Measurements from ENCODE around the gene FAM168A. TPM values are rescaled to one million over a fixed set of nuclear protein-coding genes. Genes with fewer than 3 reads are reported as not detected.

The FAM168A gene
- total and polyA plus RNA-seq, 2 of the 8 experiments (the other 6 are each of a cell fraction or from before 2014, with no cell fraction given) = 17.1 to 21.6 TPM

GRCh38 chr11:73430326-73430725 is 167.6 kb downstream of the FAM168A start:
- no peaks in the 10 kb centered on the region for H3K36me3 ChIP-seq (ENCODE audit: control insufficient read depth in 2 of 4, insufficient read depth in 4 of 4, low read length in 3 of 4)
- H3K4me1 ChIP-seq (replicated peaks in 1 of 4; ENCODE audit: control insufficient read depth in 3 of 4, insufficient read depth in 4 of 4, low read length in 3 of 4) = no peaks in the 10 kb centered on the region
- TF ChIP-seq NRF1 (IDR thresholded peaks at IDR 0.05; ENCODE audit: low read depth, low read length) = no peak
- no peak for TF ChIP-seq KDM1A (IDR thresholded peaks at IDR 0.05; ENCODE audit: borderline replicate concordance, low read length)
- no peak for TF ChIP-seq RXRA (IDR thresholded peaks at IDR 0.05; ENCODE audit: insufficient read depth, low read depth, low read length)
- TF ChIP-seq GABPA (IDR thresholded peaks at IDR 0.05; ENCODE audit: borderline replicate concordance, insufficient read depth, low read length) = no peak
- TF ChIP-seq CBX8 (IDR thresholded peaks at IDR 0.05; ENCODE audit: borderline replicate concordance, low read depth, low read length) = no peak
- TF ChIP-seq JUND (IDR thresholded peaks at IDR 0.05; ENCODE audit: low read length) = no peak
- H4K8ac ChIP-seq (ENCODE audit: extremely low read depth, insufficient read depth, low read length) = no peak overlapping the region
- DNase-seq (ENCODE audit: low read depth in 1 of 2, low spot score in 2 of 2) (no peak), FAIRE-seq (no peak)
- no peak overlapping the region for H2BK120ac ChIP-seq (replicated peaks; ENCODE audit: low read depth, low read length)
- H4K5ac ChIP-seq (ENCODE audit: insufficient read length, low read depth, low read length) = no peak overlapping the region
- no peaks in the 10 kb centered on the region for H3K27me3 ChIP-seq (replicated peaks in 1 of 4; ENCODE audit: control insufficient read depth in 3 of 4, extremely low read depth in 1 of 4, insufficient read depth in 3 of 4, low read length in 3 of 4)
- no peaks in the 10 kb centered on the region for H3K9me3 ChIP-seq (ENCODE audit: insufficient read depth in 2 of 2, low read depth in 1 of 2, low read length in 1 of 2)
- H3K9ac ChIP-seq (replicated peaks in 1 of 4; ENCODE audit: extremely low read depth in 1 of 4, low read depth in 3 of 4, low read length in 3 of 4) = no peak overlapping the region
- no peak overlapping the region for H3K14ac ChIP-seq (ENCODE audit: insufficient read length)
- no peak overlapping the region for H3K4me2 ChIP-seq (ENCODE audit: insufficient read depth in 1 of 2, low read depth in 2 of 2, low read length in 2 of 2)
- no peak overlapping the region for H2BK12ac ChIP-seq (ENCODE audit: low read depth, low read length)
- WGBS, 2 experiments (ENCODE audit: extremely low coverage in 1 of 2, insufficient coverage in 1 of 2, insufficient read length in 1 of 2, insufficient replicate concordance in 2 of 2, low coverage in 1 of 2, low lambda C conversion rate in 2 of 2, missing lambda C conversion rate in 1 of 2) = 88% methylated on average over 4 of the region's 4 CpGs; no CpG with 5 or more reads in 1 of the 2 experiments
- no peak overlapping the region for H2BK20ac ChIP-seq (ENCODE audit: low read length)
- H3K79me1 ChIP-seq (ENCODE audit: low read depth, low read length) = no peaks in the 10 kb centered on the region
- H3K4ac ChIP-seq (replicated peaks; ENCODE audit: insufficient read length, low read depth, low read length) = no peak overlapping the region
- no peak overlapping the region for H2BK5ac ChIP-seq (ENCODE audit: low read depth, low read length)
- H3K23me2 ChIP-seq (ENCODE audit: low read depth, low read length) = no peaks in the 10 kb centered on the region
- H2BK15ac ChIP-seq (ENCODE audit: low read length) = no peak overlapping the region
- no peak overlapping the region for H4K91ac ChIP-seq (replicated peaks; ENCODE audit: insufficient read length, low read length)
- no peak overlapping the region for H3K27ac ChIP-seq (ENCODE audit: low read depth, low read length)
- no peak overlapping the region for H2AFZ ChIP-seq (ENCODE audit: low read length)
- ChIA-PET POLR2A (ENCODE audit: partially characterized antibody) (no interaction called here), CTCF (ENCODE audit: partially characterized antibody) (no interaction called here)
- H4K20me1 ChIP-seq (replicated peaks in 1 of 2; ENCODE audit: control insufficient read depth in 1 of 2, insufficient read depth in 2 of 2, low read length in 2 of 2) = no peaks in the 10 kb centered on the region
- H3K23ac ChIP-seq (ENCODE audit: insufficient read length) = no peak overlapping the region
- no peak overlapping the region for H3K4me3 ChIP-seq (ENCODE audit: extremely low read depth in 1 of 4, insufficient read depth in 2 of 4, low read depth in 3 of 4, low read length in 4 of 4)
- H3K56ac ChIP-seq (replicated peaks; ENCODE audit: insufficient read length, low read depth, low read length) = no peak overlapping the region
- H2AK5ac ChIP-seq (ENCODE audit: low read depth, low read length) = no peak overlapping the region
- no peak overlapping the region for H3K18ac ChIP-seq (ENCODE audit: extremely low read depth, low read length)
- no peaks in the 10 kb centered on the region for H3K79me2 ChIP-seq (ENCODE audit: control insufficient read depth in 1 of 2, insufficient read depth in 2 of 2, low read length in 2 of 2)

All from H1 (cell line).